ENCODE data around the gene ACSL1. TPM values are rescaled to one million over a fixed set of nuclear protein-coding genes. Genes with fewer than 3 reads are reported as not detected.

The ACSL1 gene
- total RNA-seq, 1 experiment from 2014 or later: 12.5 TPM

DNA sequence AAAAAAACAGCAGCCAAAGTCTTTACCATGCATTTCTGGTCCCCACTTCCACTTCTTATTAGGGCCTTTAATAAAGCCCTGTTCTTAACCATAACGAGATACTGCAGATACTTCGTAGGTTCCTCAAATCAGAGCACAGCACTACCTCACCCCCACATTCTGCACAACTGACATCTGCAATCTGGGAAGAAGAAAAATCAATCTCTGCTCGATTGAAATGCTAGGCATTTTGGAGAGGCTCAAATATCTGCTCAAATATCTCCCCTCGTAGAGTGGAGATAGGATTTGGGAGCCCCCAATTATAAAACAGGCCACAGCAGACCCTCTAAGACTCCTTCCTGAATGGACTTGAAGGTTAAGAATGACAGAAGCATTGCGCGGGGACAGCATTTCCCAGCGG is 51.6 kb downstream of the ACSL1 start:
- no peaks in the 10 kb centered on the region for H3K36me3 ChIP-seq (ENCODE audit: control insufficient read depth in 1 of 2, insufficient read depth in 2 of 2, low read length in 2 of 2)
- intact Hi-C loops (cut with micrococcal nuclease): no loop called here

More for the DNA sequence above, 51.6 kb downstream of the ACSL1 start:
- no TSS peak for BruUV-seq (replicated peaks)
- Histone ChIP-seq H2AFZ (ENCODE audit: low read depth, low read length, poor library complexity, severe bottlenecking) (no peak overlapping the region), H3K27ac (ENCODE audit: low read depth, low read length) (no peak overlapping the region), H3K4me2 (ENCODE audit: low read length) (no peak overlapping the region), H4K20me1 (ENCODE audit: insufficient read depth) (no peaks in the 10 kb centered on the region), H3K27me3 (ENCODE audit: insufficient read depth, low read length) (no peaks in the 10 kb centered on the region), H3K9me2 (ENCODE audit: insufficient read depth) (no peaks in the 10 kb centered on the region), H3K4me3 (replicated peaks in 1 of 2; ENCODE audit: low read depth in 1 of 2, low read length in 2 of 2) (no peak overlapping the region), H3K79me2 (ENCODE audit: insufficient read depth, low read length) (no peaks in the 10 kb centered on the region), H3K4me1 (ENCODE audit: control insufficient read depth in 1 of 2, insufficient read depth in 2 of 2, low read length in 2 of 2) (no peaks in the 10 kb centered on the region), H3K9me3 (ENCODE audit: control insufficient read depth in 1 of 2, insufficient read depth in 1 of 2, low read depth in 1 of 2, low read length in 2 of 2) (no peaks in the 10 kb centered on the region), H3K9ac (ENCODE audit: low read length) (no peak overlapping the region)
- POLR2A ChIA-PET: no interaction called here
- ATAC-seq: no peak
- RAD21 ChIA-PET (ENCODE audit: low non-redundant PET in 1 of 2, low total read pairs in 2 of 2, uncharacterized antibody in 2 of 2, unreplicated experiment in 2 of 2): no interaction called here
- CTCF ChIA-PET: no interaction called here
- DNase-seq (ENCODE audit: low read depth, low spot score): no peak
- TF ChIP-seq YY1 (IDR thresholded peaks at IDR 0.05; ENCODE audit: extremely low read depth, insufficient replicate concordance, low read depth, low read length) (no peak), TCF7L2 (IDR thresholded peaks at IDR 0.05; ENCODE audit: borderline replicate concordance, extremely low read depth, insufficient read depth, insufficient read length) (no peak), POLR2A (IDR thresholded peaks at IDR 0.05; ENCODE audit: borderline replicate concordance, extremely low read depth, insufficient read depth, insufficient read length) (no peak), JUND (IDR thresholded peaks at IDR 0.05) (no peak), POLR2AphosphoS5 (IDR thresholded peaks at IDR 0.05; ENCODE audit: low read depth, low read length) (no peak), FOSL1 (IDR thresholded peaks at IDR 0.05; ENCODE audit: low read depth) (no peak), RAD21 (IDR thresholded peaks at IDR 0.05; ENCODE audit: low read depth) (no peak), SIN3A (IDR thresholded peaks at IDR 0.05; ENCODE audit: low read depth) (no peak), CEBPB (IDR thresholded peaks at IDR 0.05; ENCODE audit: low read depth) (no peak), ZNF274 (IDR thresholded peaks at IDR 0.05; ENCODE audit: low read depth, low read length) (no peak), EZH2 (IDR thresholded peaks at IDR 0.05) (no peak), CBX3 (IDR thresholded peaks at IDR 0.05; ENCODE audit: low read depth) (no peak), ZFX (IDR thresholded peaks at IDR 0.05) (no peak), SP1 (IDR thresholded peaks at IDR 0.05; ENCODE audit: low read depth) (no peak), EZH2phosphoT487 (IDR thresholded peaks at IDR 0.05; ENCODE audit: borderline replicate concordance) (no peak), ELF1 (IDR thresholded peaks at IDR 0.05; ENCODE audit: borderline replicate concordance, low read depth) (no peak), EGR1 (IDR thresholded peaks at IDR 0.05; ENCODE audit: low read depth) (no peak)
- TF ChIP-seq, protein P1, sequence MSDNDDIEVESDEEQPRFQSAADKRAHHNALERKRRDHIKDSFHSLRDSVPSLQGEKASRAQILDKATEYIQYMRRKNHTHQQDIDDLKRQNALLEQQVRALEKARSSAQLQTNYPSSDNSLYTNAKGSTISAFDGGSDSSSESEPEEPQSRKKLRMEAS (IDR thresholded peaks at IDR 0.05): no peak
- TF ChIP-seq, protein P2, sequence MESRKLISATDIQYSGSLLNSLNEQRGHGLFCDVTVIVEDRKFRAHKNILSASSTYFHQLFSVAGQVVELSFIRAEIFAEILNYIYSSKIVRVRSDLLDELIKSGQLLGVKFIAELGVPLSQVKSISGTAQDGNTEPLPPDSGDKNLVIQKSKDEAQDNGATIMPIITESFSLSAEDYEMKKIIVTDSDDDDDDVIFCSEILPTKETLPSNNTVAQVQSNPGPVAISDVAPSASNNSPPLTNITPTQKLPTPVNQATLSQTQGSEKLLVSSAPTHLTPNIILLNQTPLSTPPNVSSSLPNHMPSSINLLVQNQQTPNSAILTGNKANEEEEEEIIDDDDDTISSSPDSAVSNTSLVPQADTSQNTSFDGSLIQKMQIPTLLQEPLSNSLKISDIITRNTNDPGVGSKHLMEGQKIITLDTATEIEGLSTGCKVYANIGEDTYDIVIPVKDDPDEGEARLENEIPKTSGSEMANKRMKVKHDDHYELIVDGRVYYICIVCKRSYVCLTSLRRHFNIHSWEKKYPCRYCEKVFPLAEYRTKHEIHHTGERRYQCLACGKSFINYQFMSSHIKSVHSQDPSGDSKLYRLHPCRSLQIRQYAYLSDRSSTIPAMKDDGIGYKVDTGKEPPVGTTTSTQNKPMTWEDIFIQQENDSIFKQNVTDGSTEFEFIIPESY (IDR thresholded peaks at IDR 0.05; ENCODE audit: extremely low read depth, insufficient replicate concordance, low read length): no peak
- TF ChIP-seq, protein P3, sequence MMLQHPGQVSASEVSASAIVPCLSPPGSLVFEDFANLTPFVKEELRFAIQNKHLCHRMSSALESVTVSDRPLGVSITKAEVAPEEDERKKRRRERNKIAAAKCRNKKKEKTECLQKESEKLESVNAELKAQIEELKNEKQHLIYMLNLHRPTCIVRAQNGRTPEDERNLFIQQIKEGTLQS (IDR thresholded peaks at IDR 0.05): no peak
